HEK293 (cell line): Measurements from ENCODE around the gene BARD1.

Experiments
- PRDM1 ChIP-seq: fragments of 450-650 bp; formaldehyde crosslinking; IDR thresholded peaks from 2 replicates; pipeline ENCODE4; 2016; ENCODE audit warnings: missing biosample characterization, missing genetic modification characterization
- ZIC2 ChIP-seq: fragments of 450-650 bp; formaldehyde crosslinking; IDR thresholded peaks from 2 replicates; pipeline ENCODE4 v1.5.1; 2016; ENCODE audit warnings: missing biosample characterization, missing genetic modification characterization
- ZNF121 ChIP-seq: fragments of 450-650 bp; formaldehyde crosslinking; IDR thresholded peaks from 2 replicates; pipeline ENCODE4 v1.5.1; 2016; ENCODE audit warnings: missing biosample characterization, missing genetic modification characterization
- ZNF202 ChIP-seq: fragments of 450-650 bp; formaldehyde crosslinking; IDR thresholded peaks from 2 replicates; pipeline ENCODE4 v1.5.1; 2016; ENCODE audit warnings: missing biosample characterization, missing genetic modification characterization, borderline replicate concordance
- ZSCAN30 ChIP-seq: fragments of 450-650 bp; IDR thresholded peaks from 2 replicates; pipeline ENCODE4 v1.5.1; 2018; ENCODE audit warnings: missing biosample characterization, mild to moderate bottlenecking, missing genetic modification characterization, moderate library complexity
- TF ChIP-seq, protein P1 (sequence below): fragments of 450-650 bp; formaldehyde crosslinking; IDR thresholded peaks from 2 replicates; pipeline ENCODE4; 2016; ENCODE audit warnings: missing biosample characterization, missing genetic modification characterization
- TF ChIP-seq, protein P2 (sequence below): fragments of 450-650 bp; formaldehyde crosslinking; IDR thresholded peaks from 2 replicates; pipeline ENCODE4 v1.5.1; 2016; ENCODE audit warnings: missing biosample characterization, missing genetic modification characterization

DNA sequence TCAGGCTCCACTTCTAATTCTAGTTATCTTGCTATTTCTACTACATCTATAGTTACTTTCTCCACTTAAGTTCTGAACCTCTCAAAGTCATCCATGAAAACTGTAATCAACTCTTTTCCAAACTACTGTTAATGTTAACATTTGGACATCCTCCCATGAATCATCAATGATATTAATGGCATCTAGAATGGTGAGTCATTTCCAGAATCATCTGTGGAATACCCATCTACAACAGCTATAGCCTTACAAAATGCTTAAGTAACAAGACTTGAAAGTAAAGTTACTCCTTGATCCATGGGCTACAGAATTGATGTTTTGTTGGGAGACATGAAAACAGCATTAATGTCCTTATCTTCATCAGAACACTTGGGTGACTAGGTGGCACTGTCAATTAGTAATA lies 35.4 kb downstream of the BARD1 start:
- no peak for TF ChIP-seq ZIC2 (tag by site-specific recombination)
- no peak for TF ChIP-seq ZNF202 (tag by site-specific recombination)
- TF ChIP-seq, protein P1, sequence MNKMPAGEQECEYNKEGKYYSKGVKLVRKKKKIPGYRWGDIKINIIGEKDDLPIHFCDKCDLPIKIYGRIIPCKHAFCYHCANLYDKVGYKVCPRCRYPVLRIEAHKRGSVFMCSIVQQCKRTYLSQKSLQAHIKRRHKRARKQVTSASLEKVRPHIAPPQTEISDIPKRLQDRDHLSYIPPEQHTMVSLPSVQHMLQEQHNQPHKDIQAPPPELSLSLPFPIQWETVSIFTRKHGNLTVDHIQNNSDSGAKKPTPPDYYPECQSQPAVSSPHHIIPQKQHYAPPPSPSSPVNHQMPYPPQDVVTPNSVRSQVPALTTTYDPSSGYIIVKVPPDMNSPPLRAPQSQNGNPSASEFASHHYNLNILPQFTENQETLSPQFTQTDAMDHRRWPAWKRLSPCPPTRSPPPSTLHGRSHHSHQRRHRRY (tag by site-specific recombination), result no peak
- TF ChIP-seq PRDM1 (tag by site-specific recombination), result no peak
- no peak for TF ChIP-seq ZSCAN30 (tag by site-specific recombination)
- TF ChIP-seq ZNF121, result no peak
- TF ChIP-seq, protein P2, sequence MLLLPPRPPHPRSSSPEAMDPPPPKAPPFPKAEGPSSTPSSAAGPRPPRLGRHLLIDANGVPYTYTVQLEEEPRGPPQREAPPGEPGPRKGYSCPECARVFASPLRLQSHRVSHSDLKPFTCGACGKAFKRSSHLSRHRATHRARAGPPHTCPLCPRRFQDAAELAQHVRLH, result no peak
